SK-N-SH (cell line): ENCODE results near the gene GFRA3.

Experiments
- CTCF ChIP-seq: fragments of 200-600 bp; sonication (generic); IDR thresholded peaks from 2 replicates; pipeline ENCODE4 v1.6.1; 2017; ENCODE audit warnings: antibody characterized with exemption, mild to moderate bottlenecking, moderate library complexity
- ELF1 ChIP-seq: IDR thresholded peaks from 2 replicates; pipeline ENCODE4 v1.4.0; 2012
- MAX ChIP-seq: IDR thresholded peaks from 2 replicates; pipeline ENCODE4 v1.4.0; 2012; ENCODE audit warnings: low read depth
- PBX3 ChIP-seq: IDR thresholded peaks from 2 replicates; pipeline ENCODE4; 2012
- POLR2AphosphoS5 ChIP-seq: IDR thresholded peaks from 2 replicates; pipeline ENCODE4 v1.6.1; 2012; ENCODE audit warnings: low read depth, low read length
- REST ChIP-seq: IDR thresholded peaks from 2 replicates; pipeline ENCODE4 v1.6.1; 2012; ENCODE audit warnings: mild to moderate bottlenecking, low read depth, low read length, moderate library complexity
- SIN3A ChIP-seq: IDR thresholded peaks from 2 replicates; pipeline ENCODE4 v1.6.1; 2012; ENCODE audit warnings: low read depth, mild to moderate bottlenecking, low read length, moderate library complexity, borderline replicate concordance
- TAF1 ChIP-seq: IDR thresholded peaks from 2 replicates; pipeline ENCODE4 v1.6.1; 2012; ENCODE audit warnings: low read depth, mild to moderate bottlenecking, low read length, moderate library complexity, borderline replicate concordance
- USF2 ChIP-seq: fragments of 150-350 bp; IDR thresholded peaks from 2 replicates; pipeline ENCODE4 v1.6.1; 2017; ENCODE audit warnings: antibody characterized with exemption, low read length, low read depth, borderline replicate concordance

- TF ChIP-seq MAX (no peak), CTCF (no peak), PBX3 (no peak), REST (no peak), POLR2AphosphoS5 (no peak), TAF1 (no peak), SIN3A (no peak), ELF1 (no peak), USF2 (no peak)
Measured at GRCh38 chr5:138243794-138244193, 30.6 kb downstream of the GFRA3 start.
